ENCODE data around the gene PGM2L1.
A peak's percentile ranks its signal among the peaks of the same experiment; 100 is the strongest.
"Not testable (repeated sequence)": the region's sequence is repeated elsewhere in the genome, so short reads cannot be mapped to it uniquely, and the experiment has no call there.

PGM2L1 gene

GRCh38 chr11:74403607-74404321 is 5.5 kb upstream of the PGM2L1 start:
- no peak for DNase-seq (ENCODE audit: low read depth in 3 of 3, low spot score in 1 of 3)

GRCh38 chr11:74400606-74401005 is 2.4 kb upstream of the PGM2L1 start:
- DNase-seq (ENCODE audit: low read depth in 3 of 3, low spot score in 1 of 3), result no peak

GRCh38 chr11:74397501-74398243 is 561 bp downstream of the PGM2L1 start:
- peak in 1 of 3 donors; percentile 8 for DNase-seq (ENCODE audit: low read depth in 3 of 3, low spot score in 1 of 3)

- no peak for DNase-seq (ENCODE audit: low read depth in 3 of 3, low spot score in 1 of 3)
These were observed 6.0 kb downstream of the PGM2L1 start for GRCh38 chr11:74392256-74392655.

GRCh38 chr11:74391193-74391592 is 7.0 kb downstream of the PGM2L1 start:
- DNase-seq (ENCODE audit: low read depth in 3 of 3, low spot score in 1 of 3), result no peak

GRCh38 chr11:74390697-74391096 is 7.5 kb downstream of the PGM2L1 start:
- DNase-seq (ENCODE audit: low read depth in 3 of 3, low spot score in 1 of 3), result no peak

- DNase-seq (ENCODE audit: low read depth in 3 of 3, low spot score in 1 of 3), result peak; percentile 18 to 47 (median 30)
These were observed 9.4 kb downstream of the PGM2L1 start for GRCh38 chr11:74388678-74389327.

GRCh38 chr11:74384641-74385040 is 13.6 kb downstream of the PGM2L1 start:
- no peak for DNase-seq (ENCODE audit: low read depth in 3 of 3, low spot score in 1 of 3)

GRCh38 chr11:74380746-74381439 is 17.3 kb downstream of the PGM2L1 start:
- no peak for DNase-seq (ENCODE audit: low read depth in 3 of 3, low spot score in 1 of 3)

GRCh38 chr11:74377689-74378088 is 20.5 kb downstream of the PGM2L1 start:
- no peak for DNase-seq (ENCODE audit: low read depth in 3 of 3, low spot score in 1 of 3)

- DNase-seq (ENCODE audit: low read depth in 3 of 3, low spot score in 1 of 3), result no peak
These were observed 24.9 kb downstream of the PGM2L1 start for GRCh38 chr11:74373382-74373781.

- DNase-seq (ENCODE audit: low read depth in 3 of 3, low spot score in 1 of 3), result no peak
These were observed 26.8 kb downstream of the PGM2L1 start for GRCh38 chr11:74371269-74372052.

GRCh38 chr11:74370123-74370522 is 28.1 kb downstream of the PGM2L1 start:
- DNase-seq (ENCODE audit: low read depth in 3 of 3, low spot score in 1 of 3), result no peak

GRCh38 chr11:74367881-74368280 is 30.4 kb downstream of the PGM2L1 start:
- DNase-seq (ENCODE audit: low read depth in 3 of 3, low spot score in 1 of 3), result no peak

GRCh38 chr11:74366576-74366975 is 31.7 kb downstream of the PGM2L1 start:
- DNase-seq (ENCODE audit: low read depth in 3 of 3, low spot score in 1 of 3), result no peak

- DNase-seq (ENCODE audit: low read depth in 3 of 3, low spot score in 1 of 3), result not testable (repeated sequence)
These were observed 32.4 kb downstream of the PGM2L1 start for GRCh38 chr11:74365805-74366204.

- DNase-seq (ENCODE audit: low read depth in 3 of 3, low spot score in 1 of 3), result no peak
These were observed 40.8 kb downstream of the PGM2L1 start for GRCh38 chr11:74357449-74357848.

GRCh38 chr11:74355626-74356025 is 42.6 kb downstream of the PGM2L1 start:
- no peak for DNase-seq (ENCODE audit: low read depth in 3 of 3, low spot score in 1 of 3)

GRCh38 chr11:74354036-74354435 is 44.2 kb downstream of the PGM2L1 start:
- no peak for DNase-seq (ENCODE audit: low read depth in 3 of 3, low spot score in 1 of 3)

GRCh38 chr11:74347381-74347780 is 50.9 kb downstream of the PGM2L1 start:
- DNase-seq (ENCODE audit: low read depth in 3 of 3, low spot score in 1 of 3), result no peak

- DNase-seq (ENCODE audit: low read depth in 3 of 3, low spot score in 1 of 3), result no peak
These were observed 52.8 kb downstream of the PGM2L1 start for GRCh38 chr11:74345420-74345819.
